SK-N-MC (cell line): ENCODE results near the gene MFAP2.

Experiments used
- DNase-seq: peaks from one replicate; pipeline ENCODE4 v3.0.0-alpha.2; 2011; ENCODE audit warnings: low read depth, low spot score
- H3K27ac ChIP-seq: fragments of 200-600 bp; sonication (generic); 2 replicates; pipeline ENCODE4 v1.5.1; 2016; ENCODE audit warnings: mixed run types
- H3K36me3 ChIP-seq: fragments of 200-600 bp; sonication (generic); 2 replicates; pipeline ENCODE4 v1.6.1; 2017; ENCODE audit warnings: antibody characterized with exemption, low read length, mixed read lengths; ENCODE audit not compliant: insufficient read depth
- H3K4me3 ChIP-seq: fragments of 200-600 bp; sonication (generic); 2 replicates; pipeline ENCODE4 v1.5.1; 2016
- H3K9ac ChIP-seq: fragments of 200-600 bp; sonication (generic); 2 replicates; pipeline ENCODE4 v1.8.0; 2017; ENCODE audit warnings: mixed run types, mixed read lengths; ENCODE audit not compliant: insufficient read length
- H3K9me3 ChIP-seq: fragments of 200-600 bp; sonication (generic); 2 replicates; pipeline ENCODE4 v1.6.1; 2017; ENCODE audit warnings: low read depth, mild to moderate bottlenecking, antibody characterized with exemption, low read length, moderate library complexity, mixed read lengths
- EZH2 ChIP-seq: fragments of 200-600 bp; sonication (generic); IDR thresholded peaks from one replicate; pipeline ENCODE4 v1.6.1; 2017; ENCODE audit warnings: antibody characterized with exemption
- FOXP2 ChIP-seq: optimal IDR thresholded peaks from 2 replicates; pipeline ENCODE3; 2011; ENCODE audit warnings: mild to moderate bottlenecking, moderate library complexity; ENCODE audit not compliant: insufficient read depth; ENCODE audit errors: extremely low read length, control extremely low read depth
- POLR2AphosphoS5 ChIP-seq: IDR thresholded peaks from 2 replicates; pipeline ENCODE4 v1.6.1; 2012; ENCODE audit warnings: mild to moderate bottlenecking, low read depth, low read length, borderline replicate concordance

Gene MFAP2

DNA sequence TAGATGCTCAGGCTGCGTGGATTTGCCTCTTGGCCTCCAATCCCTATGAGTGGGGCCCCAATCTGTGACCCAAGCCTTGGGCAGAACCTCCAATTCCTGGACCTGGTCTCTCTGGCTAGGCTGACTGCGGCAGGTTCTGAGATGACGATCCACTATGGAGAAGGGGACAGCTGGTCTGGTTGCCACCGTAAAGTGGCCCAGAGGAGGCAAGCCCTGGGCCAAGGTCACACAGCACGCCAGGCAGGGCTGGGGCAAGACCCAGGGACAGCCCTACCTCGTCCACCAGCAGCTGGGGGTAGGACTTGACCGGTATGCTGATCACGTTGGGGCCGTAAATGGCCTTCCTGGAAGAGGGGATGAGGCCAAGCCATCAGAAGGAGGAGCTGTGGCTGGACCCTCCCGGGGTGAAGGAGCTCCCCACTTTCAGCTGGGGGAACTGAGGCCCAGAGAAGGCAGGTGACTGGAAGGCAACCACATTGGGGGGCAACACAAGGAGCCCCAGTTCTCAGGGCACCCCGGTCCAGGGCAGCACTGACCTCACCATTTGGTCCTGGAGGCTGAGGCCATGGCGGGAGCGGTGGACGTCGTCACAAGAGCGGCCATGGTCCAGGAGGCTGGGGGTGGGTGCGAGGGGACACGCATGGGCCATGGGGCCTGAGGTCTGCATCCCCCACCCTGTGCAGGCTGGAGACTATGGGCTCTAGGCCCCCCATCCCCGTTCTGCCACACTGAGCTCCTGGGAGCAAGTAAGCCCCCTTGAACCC is 21.5 kb upstream of the MFAP2 start:
- no peak for DNase-seq
- Histone ChIP-seq H3K36me3 (peaks cover 10% of the 10 kb centered on the region; the same call in 1 of the 2 replicates), H3K27ac (no peak overlapping the region), H3K9ac (no peak overlapping the region), H3K9me3 (no peaks in the 10 kb centered on the region), H3K4me3 (no peak overlapping the region)
- TF ChIP-seq FOXP2 (no peak), POLR2AphosphoS5 (no peak), EZH2 (no peak)

DNA sequence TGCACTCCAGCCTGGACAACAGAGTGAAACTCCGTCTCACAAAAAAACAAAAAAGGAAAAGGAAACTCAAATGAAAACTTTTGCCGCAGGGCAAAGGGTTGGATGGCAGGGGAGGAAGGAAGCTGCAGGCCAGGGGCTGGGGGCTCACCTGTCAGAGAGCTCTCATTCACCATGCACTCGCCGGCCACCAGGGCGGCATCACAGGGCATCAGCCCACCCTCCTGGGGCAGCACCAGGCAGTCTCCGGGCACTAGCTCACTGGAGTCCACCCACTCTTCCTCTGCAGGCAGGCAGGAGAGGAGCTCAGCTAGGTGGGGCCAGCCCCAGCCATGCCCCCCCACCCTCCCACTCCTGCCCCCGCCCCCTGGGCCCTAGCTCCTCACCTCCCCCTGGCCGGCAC is 19.4 kb upstream of the MFAP2 start:
- no peak overlapping the region for H3K27ac ChIP-seq
- no peaks in the 10 kb centered on the region for H3K9me3 ChIP-seq
- H3K36me3 ChIP-seq: peaks cover 10% of the 10 kb centered on the region; the same call in 1 of the 2 replicates
- DNase-seq: no peak
- no peak for TF ChIP-seq POLR2AphosphoS5
- no peak for TF ChIP-seq EZH2
- TF ChIP-seq FOXP2: no peak
- H3K4me3 ChIP-seq: no peak overlapping the region
- no peak overlapping the region for H3K9ac ChIP-seq

DNA sequence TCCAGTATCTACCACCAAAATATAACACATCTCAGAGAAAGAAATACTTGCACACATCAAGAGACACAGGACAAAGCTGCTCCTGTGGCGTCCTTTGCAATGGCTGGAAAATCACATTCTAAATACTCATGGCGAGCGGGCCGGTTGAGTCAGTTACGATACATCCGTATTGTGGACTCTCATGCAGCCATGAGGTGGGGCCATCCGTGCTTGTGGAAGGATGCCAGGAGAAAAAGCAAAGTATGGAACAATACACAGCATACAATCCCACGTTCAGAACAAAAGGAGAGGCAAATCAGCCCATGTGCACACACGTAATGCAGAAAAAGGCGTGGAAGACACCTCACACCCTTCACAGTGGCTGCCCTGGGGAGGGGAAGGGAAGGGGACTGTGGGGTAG is 18.2 kb upstream of the MFAP2 start:
- no peak overlapping the region for H3K27ac ChIP-seq
- DNase-seq: no peak

DNA sequence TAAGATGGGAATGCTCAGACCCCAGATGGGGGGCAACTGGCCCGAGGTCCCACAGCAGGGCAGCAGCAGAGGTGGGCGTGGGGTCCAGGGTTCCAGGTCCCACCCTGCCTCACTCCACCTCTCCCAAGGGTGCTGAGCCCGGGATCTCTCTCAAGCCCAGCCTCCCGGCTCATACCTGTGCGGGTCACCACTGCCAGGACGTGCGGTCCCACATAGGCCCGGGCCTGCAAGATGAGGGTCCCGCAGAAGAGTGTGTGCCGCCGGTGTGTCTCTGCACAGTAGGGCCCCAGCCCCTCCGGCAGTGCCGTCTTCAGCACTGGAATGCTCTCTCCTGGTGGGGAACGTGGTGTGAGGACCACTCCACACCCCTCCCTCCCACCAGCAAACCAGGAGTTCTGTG is 16.4 kb upstream of the MFAP2 start:
- TF ChIP-seq FOXP2 (no peak), EZH2 (no peak), POLR2AphosphoS5 (no peak)
- H3K36me3 ChIP-seq: peaks cover 2% of the 10 kb centered on the region; the same call in 1 of the 2 replicates

More for the DNA sequence above, 18.2 kb upstream of the MFAP2 start:
- Histone ChIP-seq H3K36me3 (peaks cover 10% of the 10 kb centered on the region; the same call in 1 of the 2 replicates), H3K9ac (no peak overlapping the region), H3K9me3 (no peaks in the 10 kb centered on the region), H3K4me3 (no peak overlapping the region)
- TF ChIP-seq POLR2AphosphoS5: no peak
- TF ChIP-seq FOXP2: no peak
- TF ChIP-seq EZH2: no peak

DNA sequence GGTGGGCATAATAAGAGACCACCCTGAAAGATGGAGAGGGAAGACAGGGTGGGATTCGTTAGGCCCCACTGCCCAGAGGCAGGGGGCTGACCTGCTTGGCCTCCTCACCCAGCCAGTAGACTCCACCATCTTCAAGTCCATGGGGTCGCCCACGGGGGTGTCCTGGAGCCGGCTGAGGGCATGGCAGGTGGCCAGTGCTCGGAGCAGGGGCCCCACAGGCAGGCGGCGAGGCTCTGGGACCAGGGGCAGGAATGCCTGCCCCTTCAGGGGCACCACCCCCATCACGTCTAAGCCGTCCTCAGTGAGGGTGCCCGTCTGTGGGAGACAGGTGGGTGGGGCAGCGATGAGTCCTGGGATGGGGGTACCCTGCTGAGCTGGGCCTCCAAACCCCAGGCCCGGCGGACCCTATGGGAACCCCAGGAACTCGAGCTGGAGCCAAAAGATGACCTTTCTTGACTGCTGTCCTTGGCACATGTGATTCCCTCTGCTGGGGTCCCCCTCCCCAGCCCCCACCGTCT is 13.2 kb upstream of the MFAP2 start:
- H3K9ac ChIP-seq: no peak overlapping the region
- no peaks in the 10 kb centered on the region for H3K9me3 ChIP-seq
- no peak for DNase-seq
- no peaks in the 10 kb centered on the region for H3K36me3 ChIP-seq
- no peak for TF ChIP-seq EZH2
- TF ChIP-seq FOXP2: no peak
- TF ChIP-seq POLR2AphosphoS5: no peak
- no peak overlapping the region for H3K27ac ChIP-seq
- H3K4me3 ChIP-seq: no peak overlapping the region

More for the DNA sequence above, 16.4 kb upstream of the MFAP2 start:
- no peak for DNase-seq
- Histone ChIP-seq H3K9me3 (no peaks in the 10 kb centered on the region), H3K9ac (no peak overlapping the region), H3K27ac (no peak overlapping the region), H3K4me3 (no peak overlapping the region)

DNA sequence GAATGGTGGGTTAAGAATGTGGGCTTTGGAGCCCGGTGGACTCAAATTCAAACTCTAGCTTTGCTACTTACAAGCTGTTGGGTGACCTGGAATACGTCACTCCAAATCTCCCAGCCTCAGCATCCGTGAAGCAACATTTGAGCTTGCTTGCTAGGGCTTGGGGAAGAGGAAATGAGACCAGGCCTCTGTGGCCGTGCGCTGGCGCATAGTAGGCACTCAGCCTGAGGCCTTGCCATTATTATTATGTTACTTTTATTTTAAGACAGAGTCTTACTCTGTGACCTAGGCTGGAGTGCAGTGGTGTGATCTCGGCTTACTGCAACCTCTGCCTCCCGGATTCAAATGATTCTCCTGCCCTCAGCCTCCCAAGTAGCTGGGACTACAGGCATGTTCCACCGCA is 12.3 kb upstream of the MFAP2 start:
- Histone ChIP-seq H3K9ac (no peak overlapping the region), H3K27ac (no peak overlapping the region), H3K9me3 (no peaks in the 10 kb centered on the region), H3K36me3 (no peaks in the 10 kb centered on the region), H3K4me3 (no peak overlapping the region)
- no peak for DNase-seq
- TF ChIP-seq FOXP2: no peak
- TF ChIP-seq EZH2: no peak
- TF ChIP-seq POLR2AphosphoS5: no peak

DNA sequence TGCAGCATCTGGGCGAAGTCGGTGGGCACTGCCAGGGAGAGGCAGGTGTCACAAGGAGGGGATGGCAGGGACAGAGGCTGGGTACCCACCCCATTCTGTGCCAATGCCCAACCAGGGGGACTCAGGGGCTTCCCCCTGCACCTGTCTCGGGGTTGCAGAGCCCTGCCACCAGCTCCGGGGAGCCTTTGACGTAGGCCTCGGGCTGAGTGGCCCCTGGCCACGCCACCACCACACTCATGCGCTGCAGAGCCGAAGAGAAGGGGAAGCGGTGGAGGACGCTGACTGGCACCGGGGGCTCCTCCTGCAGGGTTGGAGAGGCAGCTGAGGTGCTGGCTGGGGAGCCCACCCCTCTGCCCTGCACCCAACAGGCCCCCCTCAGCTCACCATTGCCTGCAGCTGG is 11.7 kb upstream of the MFAP2 start:
- TF ChIP-seq EZH2: no peak
- no peak for TF ChIP-seq FOXP2
- TF ChIP-seq POLR2AphosphoS5: no peak

DNA sequence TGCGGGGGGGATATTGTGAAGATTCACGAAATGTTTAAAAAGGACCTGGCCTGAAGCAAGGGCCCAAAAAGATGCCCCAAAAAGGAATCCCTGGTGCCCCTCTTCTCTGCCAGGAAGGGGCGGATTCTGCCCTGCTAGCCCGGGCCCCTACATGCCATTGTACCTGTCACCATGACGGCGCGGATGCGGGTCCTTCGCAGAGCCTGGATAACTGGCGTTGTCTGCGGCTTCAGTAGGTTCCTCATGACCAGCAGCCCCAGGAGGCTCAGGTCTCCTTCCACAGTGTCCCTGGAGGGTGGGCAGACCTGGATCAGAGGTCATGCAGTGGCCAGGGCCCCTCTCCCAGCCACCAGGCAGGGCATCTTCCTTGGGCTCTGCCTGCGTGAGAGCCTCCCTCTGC is 11.2 kb upstream of the MFAP2 start:
- no peak overlapping the region for H3K9ac ChIP-seq
- TF ChIP-seq EZH2: no peak
- TF ChIP-seq FOXP2: no peak
- TF ChIP-seq POLR2AphosphoS5: no peak
- no peak for DNase-seq
- no peaks in the 10 kb centered on the region for H3K9me3 ChIP-seq
- no peak overlapping the region for H3K27ac ChIP-seq
- no peaks in the 10 kb centered on the region for H3K36me3 ChIP-seq
- H3K4me3 ChIP-seq: no peak overlapping the region

More for the DNA sequence above, 11.7 kb upstream of the MFAP2 start:
- Histone ChIP-seq H3K36me3 (no peaks in the 10 kb centered on the region), H3K9ac (no peak overlapping the region), H3K27ac (no peak overlapping the region), H3K9me3 (no peaks in the 10 kb centered on the region), H3K4me3 (no peak overlapping the region)
- DNase-seq: no peak
